Panc1 (cell line): ENCODE results near the gene ADCY9. TPM values are rescaled to one million over a fixed set of nuclear protein-coding genes. Genes with fewer than 3 reads are reported as not detected.

Experiments used
- ATAC-seq: fragments of 200-7000 bp; cut with Tn5 transposase; 2 replicates; pipeline ENCODE4 v1.9.1; 2020; ENCODE audit warnings: mild to moderate bottlenecking, moderate library complexity
- BruUV-seq: library from RNA; stranded (reverse); fragments of 400-500 nt; replicated peaks from 2 replicates; lab custom pipeline; 2021; lab: Mats Ljungman, UMichigan
- CTCF ChIA-PET: fragments of 300-600 bp; sonication (Branson Sonifier 250); formaldehyde crosslinking; loops from one replicate; lab custom pipeline; 2022; ENCODE audit warnings: antibody characterized with exemption; lab: Charles Lee
- POLR2A ChIA-PET: fragments of 300-600 bp; sonication (Branson Sonifier 250); formaldehyde crosslinking; loops from one replicate; lab custom pipeline; 2022; ENCODE audit warnings: antibody characterized with exemption; lab: Charles Lee
- DNase-seq: peaks from one replicate; pipeline ENCODE4 v3.0.0-alpha.2; 2010; ENCODE audit warnings: low read depth, low spot score
- H3K27ac ChIP-seq: 2 replicates; pipeline ENCODE4 v1.5.1; 2011; ENCODE audit warnings: mild to moderate bottlenecking, low read length, inconsistent platforms
- H3K27me3 ChIP-seq: fragments of 200-500 bp; sonication (Bioruptor generic); 2 replicates; pipeline ENCODE4 v1.6.0; 2014; ENCODE audit warnings: low read length, inconsistent platforms; ENCODE audit not compliant: control insufficient read depth, insufficient read depth
- H3K36me3 ChIP-seq: fragments of 200-500 bp; sonication (Bioruptor generic); 2 replicates; pipeline ENCODE4 v1.5.1; 2014; ENCODE audit warnings: inconsistent platforms, mild to moderate bottlenecking, low read length, moderate library complexity; ENCODE audit not compliant: control insufficient read depth, insufficient read depth
- H3K4me1 ChIP-seq: 2 replicates; pipeline ENCODE4 v1.5.1; 2011; ENCODE audit warnings: inconsistent platforms, mild to moderate bottlenecking, low read length, moderate library complexity; ENCODE audit not compliant: control insufficient read depth, insufficient read depth
- H3K4me3 ChIP-seq, 2 experiments: 2 replicates each; pipeline ENCODE4 v1.5.1; 2011 to 2012; ENCODE audit warnings: low read depth in 2 of 2, low read length in 2 of 2, mild to moderate bottlenecking in 2 of 2, inconsistent platforms in 1 of 2, moderate library complexity in 1 of 2
- H3K9me3 ChIP-seq: fragments of 200-500 bp; sonication (Bioruptor generic); 2 replicates; pipeline ENCODE4 v1.5.1; 2014; ENCODE audit warnings: low read depth, mild to moderate bottlenecking, inconsistent platforms, low read length, moderate library complexity; ENCODE audit not compliant: control insufficient read depth, insufficient read depth
- POLR2AphosphoS5 ChIP-seq: IDR thresholded peaks from 2 replicates; pipeline ENCODE4 v1.6.1; 2012; ENCODE audit warnings: mild to moderate bottlenecking, low read depth, low read length, moderate library complexity
- SIN3A ChIP-seq: IDR thresholded peaks from 2 replicates; pipeline ENCODE4 v1.6.1; 2012; ENCODE audit warnings: low read depth, mild to moderate bottlenecking, low read length, moderate library complexity, borderline replicate concordance; ENCODE audit not compliant: insufficient read depth
- TCF7L2 ChIP-seq: IDR thresholded peaks from 2 replicates; pipeline ENCODE4 v1.6.1; 2011; ENCODE audit warnings: mild to moderate bottlenecking, low read depth, low read length, inconsistent platforms
- in situ Hi-C: cut with HindIII; loops from 2 replicates; pipeline ENCODE4 v1.10.0; 2016; ENCODE audit warnings: low sequenced_read_pairs, low pct_unique_long_range_greater_than_20kb
- intact Hi-C: fragments of 100-400 bp; cut with micrococcal nuclease; formaldehyde crosslinking; loops from one replicate; pipeline ENCODE4 v1.10.0; 2022; ENCODE audit not compliant: unreplicated experiment
- total RNA-seq: library from RNA; stranded (reverse); gene quantifications from one replicate; pipeline ENCODE4 v1.2.1, GENCODE V29; 2021; ENCODE audit not compliant: unreplicated experiment
- TF ChIP-seq, protein P1 (sequence below), 2 experiments: IDR thresholded peaks; 2 replicates each; pipeline ENCODE4 v1.6.1; 2011 to 2012; ENCODE audit warnings: low read depth in 2 of 2, control low read depth in 1 of 2, low read length in 1 of 2, mild to moderate bottlenecking in 1 of 2, moderate library complexity in 1 of 2; ENCODE audit not compliant: insufficient read depth in 1 of 2
- TF ChIP-seq, protein P2 (sequence below): fragments of 450-650 bp; IDR thresholded peaks from 2 replicates; pipeline ENCODE4 v1.5.1; 2017; ENCODE audit warnings: mild to moderate bottlenecking

Gene ADCY9
- total RNA-seq, 1 experiment from 2014 or later, result 29.8 TPM

DNA sequence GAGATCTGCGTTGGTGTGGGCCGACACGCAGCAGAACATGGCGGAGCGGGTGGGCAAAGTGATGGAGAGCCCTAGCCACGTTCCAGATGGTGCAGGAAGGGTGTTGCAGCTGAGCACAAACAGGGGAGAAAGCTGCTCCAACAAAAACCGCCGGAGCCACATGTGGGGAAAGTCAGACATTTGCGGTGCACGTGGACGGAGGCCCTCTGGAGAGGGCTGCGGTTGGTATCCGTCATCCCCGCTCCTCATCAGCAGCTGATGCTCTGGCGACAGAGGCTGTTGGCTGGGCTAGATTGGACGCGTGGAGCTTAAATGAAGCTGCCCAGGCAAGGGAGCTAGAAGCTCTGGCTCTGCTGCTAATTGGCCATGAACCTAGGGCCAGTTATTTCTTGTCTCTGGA lies 43.5 kb upstream of the ADCY9 start:
- H3K9me3 ChIP-seq, result no peaks in the 10 kb centered on the region

DNA sequence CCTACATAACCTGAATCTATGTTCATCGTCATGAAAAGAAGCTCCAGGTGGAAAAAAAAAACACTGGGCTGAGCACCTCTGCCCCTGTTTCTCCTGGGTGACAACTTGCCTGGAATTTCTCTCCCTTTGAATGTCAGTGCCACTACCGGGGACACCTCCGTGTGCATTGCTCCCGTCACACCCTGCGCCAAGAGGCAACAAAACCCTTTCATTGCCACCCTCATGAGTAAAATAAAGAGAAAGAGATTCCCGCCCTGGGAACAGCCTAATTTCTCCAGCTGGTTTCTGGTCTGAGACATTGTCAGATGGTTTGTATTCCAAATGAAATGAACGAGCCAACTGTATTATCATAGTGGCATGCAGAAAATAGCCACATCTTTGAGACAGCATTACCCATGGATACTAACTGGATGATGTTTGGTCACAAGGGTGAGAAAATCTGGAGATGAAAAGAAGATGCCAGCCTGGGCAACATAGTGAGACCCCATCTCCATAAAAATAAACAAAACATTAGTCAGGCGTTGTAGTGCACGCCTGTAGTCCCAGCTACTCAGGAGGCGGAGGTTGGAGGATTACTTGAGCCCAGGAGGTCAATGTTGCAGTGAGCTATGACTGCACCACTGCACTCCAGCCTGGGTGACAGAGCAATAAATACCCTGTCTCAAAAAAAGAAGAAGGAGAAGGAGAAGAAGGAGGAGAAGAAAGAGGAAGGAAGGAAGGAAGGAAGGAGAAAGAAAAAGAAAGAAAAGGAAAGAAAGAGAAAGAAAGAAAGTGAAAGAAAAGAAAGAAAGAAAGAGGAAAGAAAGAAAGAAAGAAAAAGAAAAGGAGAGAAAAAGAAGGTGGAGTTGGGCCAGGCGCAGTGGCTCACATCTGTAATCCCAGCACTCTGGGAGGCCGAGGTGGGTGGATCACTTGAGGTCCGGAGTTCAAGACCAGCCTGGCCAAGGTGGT lies 42.2 kb upstream of the ADCY9 start:
- BruUV-seq, result no TSS peak

More for the DNA sequence above, 43.5 kb upstream of the ADCY9 start:
- Histone ChIP-seq H3K36me3 (no peaks in the 10 kb centered on the region), H3K4me1 (no peaks in the 10 kb centered on the region), H3K27me3 (no peaks in the 10 kb centered on the region), H3K4me3 (no peak overlapping the region), H3K27ac (no peak overlapping the region)
- TF ChIP-seq, protein P1, sequence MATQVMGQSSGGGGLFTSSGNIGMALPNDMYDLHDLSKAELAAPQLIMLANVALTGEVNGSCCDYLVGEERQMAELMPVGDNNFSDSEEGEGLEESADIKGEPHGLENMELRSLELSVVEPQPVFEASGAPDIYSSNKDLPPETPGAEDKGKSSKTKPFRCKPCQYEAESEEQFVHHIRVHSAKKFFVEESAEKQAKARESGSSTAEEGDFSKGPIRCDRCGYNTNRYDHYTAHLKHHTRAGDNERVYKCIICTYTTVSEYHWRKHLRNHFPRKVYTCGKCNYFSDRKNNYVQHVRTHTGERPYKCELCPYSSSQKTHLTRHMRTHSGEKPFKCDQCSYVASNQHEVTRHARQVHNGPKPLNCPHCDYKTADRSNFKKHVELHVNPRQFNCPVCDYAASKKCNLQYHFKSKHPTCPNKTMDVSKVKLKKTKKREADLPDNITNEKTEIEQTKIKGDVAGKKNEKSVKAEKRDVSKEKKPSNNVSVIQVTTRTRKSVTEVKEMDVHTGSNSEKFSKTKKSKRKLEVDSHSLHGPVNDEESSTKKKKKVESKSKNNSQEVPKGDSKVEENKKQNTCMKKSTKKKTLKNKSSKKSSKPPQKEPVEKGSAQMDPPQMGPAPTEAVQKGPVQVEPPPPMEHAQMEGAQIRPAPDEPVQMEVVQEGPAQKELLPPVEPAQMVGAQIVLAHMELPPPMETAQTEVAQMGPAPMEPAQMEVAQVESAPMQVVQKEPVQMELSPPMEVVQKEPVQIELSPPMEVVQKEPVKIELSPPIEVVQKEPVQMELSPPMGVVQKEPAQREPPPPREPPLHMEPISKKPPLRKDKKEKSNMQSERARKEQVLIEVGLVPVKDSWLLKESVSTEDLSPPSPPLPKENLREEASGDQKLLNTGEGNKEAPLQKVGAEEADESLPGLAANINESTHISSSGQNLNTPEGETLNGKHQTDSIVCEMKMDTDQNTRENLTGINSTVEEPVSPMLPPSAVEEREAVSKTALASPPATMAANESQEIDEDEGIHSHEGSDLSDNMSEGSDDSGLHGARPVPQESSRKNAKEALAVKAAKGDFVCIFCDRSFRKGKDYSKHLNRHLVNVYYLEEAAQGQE (IDR thresholded peaks at IDR 0.05; ENCODE audit: insufficient read depth in 1 of 2, low read depth in 2 of 2, low read length in 1 of 2), result no peak
- TF ChIP-seq, protein P2, sequence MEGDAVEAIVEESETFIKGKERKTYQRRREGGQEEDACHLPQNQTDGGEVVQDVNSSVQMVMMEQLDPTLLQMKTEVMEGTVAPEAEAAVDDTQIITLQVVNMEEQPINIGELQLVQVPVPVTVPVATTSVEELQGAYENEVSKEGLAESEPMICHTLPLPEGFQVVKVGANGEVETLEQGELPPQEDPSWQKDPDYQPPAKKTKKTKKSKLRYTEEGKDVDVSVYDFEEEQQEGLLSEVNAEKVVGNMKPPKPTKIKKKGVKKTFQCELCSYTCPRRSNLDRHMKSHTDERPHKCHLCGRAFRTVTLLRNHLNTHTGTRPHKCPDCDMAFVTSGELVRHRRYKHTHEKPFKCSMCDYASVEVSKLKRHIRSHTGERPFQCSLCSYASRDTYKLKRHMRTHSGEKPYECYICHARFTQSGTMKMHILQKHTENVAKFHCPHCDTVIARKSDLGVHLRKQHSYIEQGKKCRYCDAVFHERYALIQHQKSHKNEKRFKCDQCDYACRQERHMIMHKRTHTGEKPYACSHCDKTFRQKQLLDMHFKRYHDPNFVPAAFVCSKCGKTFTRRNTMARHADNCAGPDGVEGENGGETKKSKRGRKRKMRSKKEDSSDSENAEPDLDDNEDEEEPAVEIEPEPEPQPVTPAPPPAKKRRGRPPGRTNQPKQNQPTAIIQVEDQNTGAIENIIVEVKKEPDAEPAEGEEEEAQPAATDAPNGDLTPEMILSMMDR, result no peak
- TF ChIP-seq POLR2AphosphoS5, result no peak
- TF ChIP-seq TCF7L2, result no peak
- TF ChIP-seq SIN3A, result no peak
- DNase-seq, result no peak
- BruUV-seq, result no TSS peak
- ATAC-seq, result no peak
- ChIA-PET POLR2A (no interaction called here), CTCF (no interaction called here)
- intact Hi-C loops (no loop called here), in situ Hi-C loops (no loop called here)

More for the DNA sequence above, 42.2 kb upstream of the ADCY9 start:
- Histone ChIP-seq H3K27ac (no peak overlapping the region), H3K4me1 (no peaks in the 10 kb centered on the region), H3K36me3 (no peaks in the 10 kb centered on the region), H3K27me3 (no peaks in the 10 kb centered on the region), H3K9me3 (no peaks in the 10 kb centered on the region), H3K4me3 (no peak overlapping the region)
- no peak for DNase-seq
- ChIA-PET CTCF (no interaction called here), POLR2A (interaction anchor here (0.7 kb wide), 1 partner anchor 16 kb away, joined by 3 read pairs; no protein-coding TSS in a partner anchor)
- intact Hi-C loops, result no loop called here
- ATAC-seq, result no peak
- in situ Hi-C loops, result no loop called here
- TF ChIP-seq TCF7L2 (no peak), POLR2AphosphoS5 (no peak), SIN3A (no peak)
- TF ChIP-seq, protein P1 (IDR thresholded peaks at IDR 0.05; ENCODE audit: insufficient read depth in 1 of 2, low read depth in 2 of 2, low read length in 1 of 2), result no peak
- TF ChIP-seq, protein P2, result no peak
